ENCODE measurements around the gene FAM8A1.

FAM8A1 gene

GRCh38 chr6:17650656-17651309, 50.7 kb downstream of the FAM8A1 start:
- H3K36me3 ChIP-seq = peaks cover 29 to 41% (median 34%) of the 10 kb centered on the region in 3 donors
- H3K27me3 ChIP-seq = no peaks in the 10 kb centered on the region
- peaks cover 0 to 16% (median 7%) of the 10 kb centered on the region in 4 donors for H3K4me1 ChIP-seq
- H3K27ac ChIP-seq = peak overlapping the region in 1 of 2 donors; percentile 2
- H3K4me3 ChIP-seq = no peak overlapping the region
- intact Hi-C loops (cut with DNase I; ENCODE audit: low total_unique reads) = no loop called here
- DNase-seq = no peak
- TF ChIP-seq, protein P1, sequence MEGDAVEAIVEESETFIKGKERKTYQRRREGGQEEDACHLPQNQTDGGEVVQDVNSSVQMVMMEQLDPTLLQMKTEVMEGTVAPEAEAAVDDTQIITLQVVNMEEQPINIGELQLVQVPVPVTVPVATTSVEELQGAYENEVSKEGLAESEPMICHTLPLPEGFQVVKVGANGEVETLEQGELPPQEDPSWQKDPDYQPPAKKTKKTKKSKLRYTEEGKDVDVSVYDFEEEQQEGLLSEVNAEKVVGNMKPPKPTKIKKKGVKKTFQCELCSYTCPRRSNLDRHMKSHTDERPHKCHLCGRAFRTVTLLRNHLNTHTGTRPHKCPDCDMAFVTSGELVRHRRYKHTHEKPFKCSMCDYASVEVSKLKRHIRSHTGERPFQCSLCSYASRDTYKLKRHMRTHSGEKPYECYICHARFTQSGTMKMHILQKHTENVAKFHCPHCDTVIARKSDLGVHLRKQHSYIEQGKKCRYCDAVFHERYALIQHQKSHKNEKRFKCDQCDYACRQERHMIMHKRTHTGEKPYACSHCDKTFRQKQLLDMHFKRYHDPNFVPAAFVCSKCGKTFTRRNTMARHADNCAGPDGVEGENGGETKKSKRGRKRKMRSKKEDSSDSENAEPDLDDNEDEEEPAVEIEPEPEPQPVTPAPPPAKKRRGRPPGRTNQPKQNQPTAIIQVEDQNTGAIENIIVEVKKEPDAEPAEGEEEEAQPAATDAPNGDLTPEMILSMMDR (IDR thresholded peaks at IDR 0.05) = no peak
- H3K9me3 ChIP-seq = no peaks in the 10 kb centered on the region

DNA sequence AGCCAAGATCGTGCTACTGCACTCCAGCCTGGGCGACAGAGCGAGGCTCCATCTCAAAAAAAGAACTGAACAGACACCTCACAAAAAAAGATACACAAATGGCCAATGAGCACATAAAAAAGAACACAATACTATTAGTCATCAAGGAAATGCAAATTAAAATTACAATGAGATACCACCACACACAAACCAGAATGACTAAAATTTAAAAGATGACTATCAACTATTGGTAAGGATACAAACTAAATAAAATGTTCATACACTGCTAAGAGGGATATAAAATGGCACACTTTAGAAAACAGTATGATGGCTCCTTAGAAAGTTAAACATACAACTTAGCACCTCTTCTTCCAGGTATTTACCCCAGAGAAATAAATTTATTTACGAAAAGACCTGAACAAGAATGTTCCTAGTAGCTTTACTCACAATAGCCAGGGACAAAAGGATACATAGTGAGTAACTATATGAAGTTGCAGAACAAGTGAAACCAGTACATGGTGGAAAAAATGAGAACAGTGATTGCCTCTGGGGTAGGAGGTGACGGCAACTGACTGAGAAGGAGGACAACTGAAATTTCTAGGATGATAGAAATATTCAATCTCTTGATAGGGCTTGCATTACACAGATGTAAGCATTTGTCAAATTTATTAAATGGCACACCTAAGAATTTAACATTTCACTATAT, 53.2 kb downstream of the FAM8A1 start:
- intact Hi-C loops (cut with DNase I; ENCODE audit: low total_unique reads) = no loop called here
- TF ChIP-seq, protein P1 (IDR thresholded peaks at IDR 0.05) = no peak

GRCh38 chr6:17656092-17656491, 56.0 kb downstream of the FAM8A1 start:
- peaks cover 15 to 38% (median 16%) of the 10 kb centered on the region in 3 donors for H3K36me3 ChIP-seq
- TF ChIP-seq, protein P1 (IDR thresholded peaks at IDR 0.05) = no peak
- no peaks in the 10 kb centered on the region for H3K27me3 ChIP-seq
- peaks cover 0 to 19% (median under 1%) of the 10 kb centered on the region in 4 donors for H3K4me1 ChIP-seq
- no peaks in the 10 kb centered on the region for H3K9me3 ChIP-seq
- no peak overlapping the region for H3K27ac ChIP-seq
- intact Hi-C loops (cut with DNase I; ENCODE audit: low total_unique reads) = no loop called here
- no peak overlapping the region for H3K4me3 ChIP-seq
- DNase-seq = no peak

More for the DNA sequence above, 53.2 kb downstream of the FAM8A1 start:
- Histone ChIP-seq H3K36me3 (peaks cover 8 to 21% (median 9%) of the 10 kb centered on the region in 3 donors), H3K27ac (no peak overlapping the region), H3K4me3 (no peak overlapping the region), H3K4me1 (peaks cover 0 to 34% (median 7%) of the 10 kb centered on the region in 4 donors), H3K9me3 (no peaks in the 10 kb centered on the region), H3K27me3 (no peaks in the 10 kb centered on the region)
- DNase-seq = no peak

DNA sequence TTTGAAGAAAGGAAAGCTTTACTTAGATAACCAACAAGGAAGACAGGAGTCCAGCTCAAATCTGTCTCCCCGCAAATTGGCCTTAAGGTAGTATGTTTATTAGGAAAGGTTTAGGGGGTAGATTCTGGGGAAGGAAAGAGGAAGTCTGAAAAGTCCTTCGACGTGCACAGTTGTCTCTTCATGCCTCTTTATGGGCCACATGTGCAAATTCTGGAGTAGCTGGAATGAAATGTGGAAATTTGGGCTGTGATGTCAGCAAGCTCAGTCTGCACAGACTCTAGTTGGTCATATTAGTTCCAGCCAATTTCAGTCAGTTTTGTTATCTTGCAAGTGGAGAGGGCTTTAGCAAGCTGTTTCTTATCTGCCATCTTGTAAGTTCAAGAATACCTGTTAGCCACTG, 56.5 kb downstream of the FAM8A1 start:
- no peaks in the 10 kb centered on the region for H3K27me3 ChIP-seq
- peaks cover 0 to 18% (median 0%) of the 10 kb centered on the region in 4 donors for H3K4me1 ChIP-seq
- H3K27ac ChIP-seq = no peak overlapping the region
- peaks cover 20 to 44% (median 21%) of the 10 kb centered on the region in 3 donors for H3K36me3 ChIP-seq
- no peak overlapping the region for H3K4me3 ChIP-seq
- TF ChIP-seq, protein P1 (IDR thresholded peaks at IDR 0.05) = no peak
- H3K9me3 ChIP-seq = no peaks in the 10 kb centered on the region
- DNase-seq = no peak
- intact Hi-C loops (cut with DNase I; ENCODE audit: low total_unique reads) = no loop called here

Data from tibial artery (tissue), 4 donors.